ENCODE data around the gene SLC17A7. TPM values are rescaled to one million over a fixed set of nuclear protein-coding genes. Genes with fewer than 3 reads are reported as not detected.

The SLC17A7 gene
- total and polyA plus RNA-seq, 2 of the 4 experiments (the other 2 are of a cell fraction): 0.03 TPM; not detected in 1

DNA sequence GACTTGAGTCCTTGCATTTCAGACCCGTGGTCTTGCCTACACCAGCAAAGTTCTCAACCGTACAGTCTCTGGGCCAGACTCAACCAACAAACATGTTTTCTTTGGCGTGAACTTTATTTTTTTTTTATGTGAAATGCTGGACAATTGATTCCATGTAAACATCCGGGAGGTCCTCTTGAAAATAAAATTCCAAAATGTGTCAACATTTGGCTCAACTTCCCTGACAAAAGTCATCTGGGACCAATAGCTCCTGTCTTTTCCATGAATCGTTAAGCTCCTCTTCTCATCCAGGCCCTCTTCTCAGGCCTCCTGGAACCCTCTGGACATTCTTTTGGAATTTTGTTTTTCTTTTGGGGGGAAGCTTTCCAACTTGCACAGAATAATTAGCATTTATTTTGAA, 14.4 kb upstream of the SLC17A7 start:
- POLR2A ChIA-PET (ENCODE audit: unreplicated experiment): no interaction called here
- Histone ChIP-seq H3K36me3 (ENCODE audit: control insufficient read depth, insufficient read depth, low read length) (peaks cover 2% of the 10 kb centered on the region), H3K18ac (ENCODE audit: low read depth, low read length) (no peak overlapping the region), H3K4me2 (ENCODE audit: low read depth, low read length) (no peak overlapping the region), H3K4me1 (ENCODE audit: control insufficient read depth, insufficient read depth, low read length) (no peaks in the 10 kb centered on the region), H3K4me3 (ENCODE audit: insufficient read depth, low read depth, low read length) (no peak overlapping the region), H3K14ac (replicated peaks; ENCODE audit: low read depth, low read length) (no peak overlapping the region), H2BK5ac (ENCODE audit: low read depth, low read length, poor library complexity, severe bottlenecking) (no peak overlapping the region), H2AK9ac (replicated peaks; ENCODE audit: low read depth, low read length, poor library complexity) (no peak overlapping the region), H3K23ac (ENCODE audit: low read depth, low read length) (no peak overlapping the region), H4K8ac (ENCODE audit: low read depth in 2 of 2, low read length in 2 of 2) (no peak overlapping the region; a peak in 1 of 4 replicates), H4K91ac (ENCODE audit: insufficient read depth, low read depth, low read length) (no peak overlapping the region), H3K4ac (ENCODE audit: low read depth, low read length) (no peak overlapping the region), H2BK120ac (ENCODE audit: low read depth, low read length) (no peak overlapping the region), H2AK5ac (ENCODE audit: low read depth, low read length) (no peak overlapping the region; the same call in 1 of the 2 replicates), H4K5ac (ENCODE audit: low read depth, low read length) (no peak overlapping the region), H2BK15ac (ENCODE audit: low read depth, low read length) (no peak overlapping the region), H3K56ac (ENCODE audit: extremely low read depth, insufficient read depth, low read length) (no peak overlapping the region), H3K9ac (ENCODE audit: low read depth, low read length) (no peak overlapping the region), H2AFZ (replicated peaks; ENCODE audit: low read length, poor library complexity) (no peak overlapping the region), H2BK20ac (ENCODE audit: low read depth, low read length) (no peak overlapping the region), H3K9me3 (ENCODE audit: control insufficient read depth, insufficient read depth, low read length) (no peaks in the 10 kb centered on the region), H4K20me1 (ENCODE audit: insufficient read depth, low read length) (peaks cover 3% of the 10 kb centered on the region; the same call in 1 of the 2 replicates), H3K27me3 (ENCODE audit: control insufficient read depth, insufficient read depth, low read length) (no peaks in the 10 kb centered on the region), H3K79me1 (ENCODE audit: low read depth in 1 of 2, low read length in 2 of 2) (peaks cover 10 to 32% of the 10 kb centered on the region in 2 experiments), H3K27ac (ENCODE audit: insufficient read depth, low read length) (no peak overlapping the region), H3K9me1 (ENCODE audit: insufficient read depth, low read length) (0 out of 2 replicates have a peak, but pooled peaks cover 5% of the 10 kb centered on the region)
- no CpG with 5 or more reads among the region's 5 CpGs for WGBS, 2 experiments (ENCODE audit: extremely low coverage in 2 of 2, insufficient read length in 1 of 2)
- no peak for DNase-seq
- intact Hi-C loops (cut with micrococcal nuclease) (no loop called here), dilution Hi-C loops (cut with HindIII; ENCODE audit: low sequenced_read_pairs, unreplicated experiment) (no loop called here), in situ Hi-C loops (cut with MboI; ENCODE audit: low sequenced_read_pairs) (no loop called here)
- no TSS peak for BruUV-seq (replicated peaks)
- TF ChIP-seq CTCF (conservative IDR thresholded peaks at IDR 0.05; ENCODE audit: low read depth, low read length): no peak
- TF ChIP-seq RFX5 (IDR thresholded peaks at IDR 0.05; ENCODE audit: low read depth, low read length): no peak
- TF ChIP-seq CEBPB (IDR thresholded peaks at IDR 0.05; ENCODE audit: low read depth, low read length): no peak
- TF ChIP-seq MAZ (IDR thresholded peaks at IDR 0.05; ENCODE audit: borderline replicate concordance, low read depth, low read length): no peak
- TF ChIP-seq MXI1 (IDR thresholded peaks at IDR 0.05; ENCODE audit: borderline replicate concordance, low read depth, low read length): no peak
- TF ChIP-seq BHLHE40 (IDR thresholded peaks at IDR 0.05; ENCODE audit: low read depth, low read length): no peak
- no peak for TF ChIP-seq POLR2A (IDR thresholded peaks at IDR 0.05; ENCODE audit: low read depth, low read length)
- CTCF ChIA-PET: no interaction called here
- no peak for ATAC-seq (ENCODE audit: low read depth)

Data from IMR-90 (cell line).